Vagina (tissue), 2 donors: ENCODE data around the gene RIC8B. TPM values are rescaled to one million over a fixed set of nuclear protein-coding genes. Genes with fewer than 3 reads are reported as not detected.

ENCODE experiments used
- DNase-seq, 2 donors: peaks; one replicate each; pipeline ENCODE4 v3.0.0-alpha.2; 2017; ENCODE audit errors: extremely low spot score in 2 of 2
- H3K27ac ChIP-seq: fragments of 200-600 bp; sonication (generic); one replicate; pipeline ENCODE4 v1.5.1; 2019
- H3K27me3 ChIP-seq: fragments of 200-600 bp; sonication (generic); one replicate; pipeline ENCODE4 v1.5.1; 2019
- H3K36me3 ChIP-seq, 2 donors: fragments of 200-600 bp; sonication (generic); one replicate each; pipeline ENCODE4 v1.5.1; 2017 to 2019
- H3K4me1 ChIP-seq: fragments of 200-600 bp; sonication (generic); one replicate; pipeline ENCODE4 v1.5.1; 2019
- H3K4me3 ChIP-seq, 2 donors: fragments of 200-600 bp; sonication (generic); 1 replicate in 1 of 2; 2 replicates in 1 of 2; pipeline ENCODE4 v1.5.1; 2016 to 2019
- H3K9me3 ChIP-seq: fragments of 200-600 bp; sonication (generic); one replicate; pipeline ENCODE4 v1.5.1; 2019
- POLR2A ChIP-seq, 2 donors: fragments of 450-650 bp; IDR thresholded peaks; one replicate each; pipeline ENCODE4 v1.6.1; 2017; ENCODE audit warnings: antibody characterized with exemption in 2 of 2, mild to moderate bottlenecking in 2 of 2, moderate library complexity in 2 of 2
- POLR2AphosphoS5 ChIP-seq, 2 donors: sonication (generic); formaldehyde crosslinking; IDR thresholded peaks; one replicate each; pipeline ENCODE4 v1.9.0; 2017; ENCODE audit warnings: antibody characterized with exemption in 2 of 2, mild to moderate bottlenecking in 2 of 2, low read depth in 1 of 2; ENCODE audit not compliant: insufficient read depth in 1 of 2
- intact Hi-C: fragments of 100-400 bp; cut with DNase I; formaldehyde crosslinking; loops from one replicate; pipeline ENCODE4 v1.15.1; 2023
- total RNA-seq: library from RNA; depleted of rRNA; stranded (reverse); fragments of >200 nt; gene quantifications from one replicate; pipeline ENCODE4 v1.2.3, GENCODE V29; 2016
- TF ChIP-seq, protein P1 (sequence below), 3 experiments: fragments of 450-650 bp in 2 of 3; fragments of 200-600 bp in 1 of 3; sonication (generic) in 1 of 3; IDR thresholded peaks; one replicate each; pipeline ENCODE4 v1.5.1; 2017 to 2019; ENCODE audit warnings: antibody characterized with exemption in 3 of 3, mild to moderate bottlenecking in 2 of 3, moderate library complexity in 2 of 3

The RIC8B gene
- total RNA-seq, 1 donor from 2014 or later: 11.8 TPM

- intact Hi-C loops: no loop called here
- H3K4me3 ChIP-seq: no peak overlapping the region
- TF ChIP-seq, protein P1, sequence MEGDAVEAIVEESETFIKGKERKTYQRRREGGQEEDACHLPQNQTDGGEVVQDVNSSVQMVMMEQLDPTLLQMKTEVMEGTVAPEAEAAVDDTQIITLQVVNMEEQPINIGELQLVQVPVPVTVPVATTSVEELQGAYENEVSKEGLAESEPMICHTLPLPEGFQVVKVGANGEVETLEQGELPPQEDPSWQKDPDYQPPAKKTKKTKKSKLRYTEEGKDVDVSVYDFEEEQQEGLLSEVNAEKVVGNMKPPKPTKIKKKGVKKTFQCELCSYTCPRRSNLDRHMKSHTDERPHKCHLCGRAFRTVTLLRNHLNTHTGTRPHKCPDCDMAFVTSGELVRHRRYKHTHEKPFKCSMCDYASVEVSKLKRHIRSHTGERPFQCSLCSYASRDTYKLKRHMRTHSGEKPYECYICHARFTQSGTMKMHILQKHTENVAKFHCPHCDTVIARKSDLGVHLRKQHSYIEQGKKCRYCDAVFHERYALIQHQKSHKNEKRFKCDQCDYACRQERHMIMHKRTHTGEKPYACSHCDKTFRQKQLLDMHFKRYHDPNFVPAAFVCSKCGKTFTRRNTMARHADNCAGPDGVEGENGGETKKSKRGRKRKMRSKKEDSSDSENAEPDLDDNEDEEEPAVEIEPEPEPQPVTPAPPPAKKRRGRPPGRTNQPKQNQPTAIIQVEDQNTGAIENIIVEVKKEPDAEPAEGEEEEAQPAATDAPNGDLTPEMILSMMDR (IDR thresholded peaks at IDR 0.05): no peak
- no peak for TF ChIP-seq POLR2A (IDR thresholded peaks at IDR 0.05)
- TF ChIP-seq POLR2AphosphoS5 (IDR thresholded peaks at IDR 0.05; ENCODE audit: insufficient read depth in 1 of 2, low read depth in 1 of 2): no peak
- DNase-seq: no peak
- H3K27me3 ChIP-seq: no peaks in the 10 kb centered on the region
- no peak overlapping the region for H3K27ac ChIP-seq
- peaks cover 0 to 14% of the 10 kb centered on the region in 2 donors for H3K36me3 ChIP-seq
- H3K4me1 ChIP-seq: peaks cover 8% of the 10 kb centered on the region
- H3K9me3 ChIP-seq: no peaks in the 10 kb centered on the region
These were observed 65.8 kb downstream of the RIC8B start for GRCh38 chr12:106840243-106840642.

DNA sequence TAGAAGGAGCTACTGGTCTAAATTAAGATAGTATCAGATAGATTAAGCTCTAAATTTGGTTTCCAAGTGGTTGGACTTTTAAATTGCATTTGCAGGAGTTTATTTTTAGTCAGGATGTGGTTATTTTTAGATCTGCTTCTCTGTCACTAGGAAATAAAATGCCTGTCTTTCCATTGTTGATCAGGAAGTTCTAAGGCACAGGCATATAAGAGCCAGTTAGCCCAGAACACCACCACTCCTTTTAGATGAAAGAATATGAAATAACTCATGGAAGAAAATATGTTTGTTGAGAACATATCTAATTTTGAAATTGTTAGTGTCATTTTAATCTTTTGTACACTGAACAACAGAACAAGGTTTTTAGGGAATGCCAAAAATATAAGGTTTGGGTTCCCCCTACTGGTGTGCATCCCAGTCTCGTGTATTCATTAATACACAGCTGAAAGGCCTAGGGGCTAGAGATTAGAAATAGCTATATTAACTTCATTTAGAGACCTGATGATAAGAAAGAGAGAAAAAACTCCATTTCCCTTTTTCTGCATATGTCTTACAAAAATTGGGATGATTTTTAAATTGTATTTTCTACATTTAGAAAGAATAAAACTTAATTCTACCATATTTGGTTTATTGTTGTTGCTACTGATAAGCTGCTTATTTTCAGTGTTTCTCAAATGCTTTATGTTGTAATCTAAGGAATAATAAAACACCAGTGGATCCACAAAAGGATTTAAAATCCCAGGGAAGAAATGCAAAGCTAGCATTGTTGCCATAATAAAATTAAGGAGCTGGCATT lies 67.2 kb downstream of the RIC8B start:
- TF ChIP-seq, protein P1 (IDR thresholded peaks at IDR 0.05): peak; percentile 34 to 48 (median 43)
- no peak for TF ChIP-seq POLR2AphosphoS5 (IDR thresholded peaks at IDR 0.05; ENCODE audit: insufficient read depth in 1 of 2, low read depth in 1 of 2)
- intact Hi-C loops: no loop called here
- Histone ChIP-seq H3K4me3 (no peak overlapping the region), H3K36me3 (peaks cover 0 to 23% of the 10 kb centered on the region in 2 donors), H3K9me3 (no peaks in the 10 kb centered on the region), H3K4me1 (peaks cover 8% of the 10 kb centered on the region), H3K27me3 (no peaks in the 10 kb centered on the region), H3K27ac (no peak overlapping the region)
- DNase-seq: no peak

DNA sequence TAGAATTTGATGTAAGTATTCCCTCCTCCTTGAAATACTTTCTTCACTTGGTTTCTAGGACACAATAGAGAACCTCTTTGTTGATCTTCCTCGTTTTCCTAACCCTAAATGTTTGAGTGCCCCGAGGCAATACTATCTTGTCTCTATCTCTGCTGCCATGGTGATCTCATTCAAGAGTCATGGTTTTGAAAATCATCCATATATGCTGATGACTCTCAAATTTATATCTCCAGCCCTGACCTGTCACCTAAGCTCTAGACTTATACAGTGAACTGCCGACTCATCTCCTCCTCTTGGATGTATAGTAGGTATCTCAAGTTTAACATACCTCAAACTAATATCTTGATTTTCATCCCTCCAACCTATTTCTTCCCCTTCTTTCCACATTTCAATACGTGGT lies 71.4 kb downstream of the RIC8B start:
- TF ChIP-seq, protein P1 (IDR thresholded peaks at IDR 0.05): no peak
- TF ChIP-seq POLR2A (IDR thresholded peaks at IDR 0.05) (no peak), POLR2AphosphoS5 (IDR thresholded peaks at IDR 0.05; ENCODE audit: insufficient read depth in 1 of 2, low read depth in 1 of 2) (no peak)
- DNase-seq: no peak
- Histone ChIP-seq H3K27me3 (no peaks in the 10 kb centered on the region), H3K4me1 (no peaks in the 10 kb centered on the region), H3K36me3 (peaks cover 0 to 30% of the 10 kb centered on the region in 2 donors), H3K27ac (no peak overlapping the region), H3K4me3 (no peak overlapping the region), H3K9me3 (no peaks in the 10 kb centered on the region)
- intact Hi-C loops: no loop called here

- no peak overlapping the region for H3K27ac ChIP-seq
- intact Hi-C loops: no loop called here
- no peaks in the 10 kb centered on the region for H3K27me3 ChIP-seq
- DNase-seq: no peak
- no peaks in the 10 kb centered on the region for H3K9me3 ChIP-seq
- no peak overlapping the region for H3K4me3 ChIP-seq
- no peaks in the 10 kb centered on the region for H3K4me1 ChIP-seq
- TF ChIP-seq POLR2AphosphoS5 (IDR thresholded peaks at IDR 0.05; ENCODE audit: insufficient read depth in 1 of 2, low read depth in 1 of 2) (no peak), POLR2A (IDR thresholded peaks at IDR 0.05) (no peak)
- TF ChIP-seq, protein P1 (IDR thresholded peaks at IDR 0.05): no peak
- peaks cover 0 to 30% of the 10 kb centered on the region in 2 donors for H3K36me3 ChIP-seq
These were observed 73.4 kb downstream of the RIC8B start for GRCh38 chr12:106847861-106848260.

DNA sequence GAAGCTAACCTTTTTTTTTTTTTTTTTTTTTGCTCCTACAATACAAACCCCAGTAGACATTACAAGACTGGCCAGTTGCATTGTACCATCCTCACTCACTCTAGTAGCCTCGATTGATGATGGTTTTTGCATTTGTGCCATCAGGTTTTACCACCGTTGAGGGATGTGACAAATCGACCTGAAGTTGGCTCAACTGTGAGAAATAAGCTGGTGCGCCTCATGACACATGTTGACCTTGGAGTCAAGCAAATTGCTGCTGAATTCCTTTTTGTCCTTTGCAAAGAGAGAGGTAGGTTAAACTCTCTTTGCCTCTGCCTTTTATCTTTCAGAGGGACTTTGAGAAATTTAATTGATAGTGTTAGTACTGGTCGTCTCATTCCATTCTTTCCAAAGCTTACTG lies 76.8 kb downstream of the RIC8B start:
- H3K4me1 ChIP-seq: no peaks in the 10 kb centered on the region
- H3K27ac ChIP-seq: no peak overlapping the region
- peaks cover 0 to 9% of the 10 kb centered on the region in 2 donors for H3K36me3 ChIP-seq
- intact Hi-C loops: no loop called here
- H3K9me3 ChIP-seq: no peaks in the 10 kb centered on the region
- TF ChIP-seq POLR2AphosphoS5 (IDR thresholded peaks at IDR 0.05; ENCODE audit: insufficient read depth in 1 of 2, low read depth in 1 of 2): no peak
- TF ChIP-seq POLR2A (IDR thresholded peaks at IDR 0.05): no peak
- TF ChIP-seq, protein P1 (IDR thresholded peaks at IDR 0.05): no peak
- no peaks in the 10 kb centered on the region for H3K27me3 ChIP-seq
- DNase-seq: no peak
- no peak overlapping the region for H3K4me3 ChIP-seq
